ENCODE data around the gene IZUMO1. TPM values are rescaled to one million over a fixed set of nuclear protein-coding genes. Genes with fewer than 3 reads are reported as not detected.

Gene IZUMO1
- total RNA-seq, 1 experiment from 2014 or later = 10.3 TPM

GRCh38 chr19:48731452-48731851, 15.3 kb downstream of the IZUMO1 start:
- Histone ChIP-seq H3K4me3 (ENCODE audit: low read depth, low read length) (no peak overlapping the region), H3K36me3 (ENCODE audit: control insufficient read depth, insufficient read depth, low read length) (no peaks in the 10 kb centered on the region), H3K9me3 (no peaks in the 10 kb centered on the region), H3K27me3 (replicated peaks; ENCODE audit: control insufficient read depth, insufficient read depth, low read length) (no peaks in the 10 kb centered on the region), H3K4me1 (no peaks in the 10 kb centered on the region)
- no peak for TF ChIP-seq CTCF (IDR thresholded peaks at IDR 0.05; ENCODE audit: insufficient read depth in 1 of 2, low read depth in 1 of 2, low read length in 1 of 2, severe bottlenecking in 1 of 2, unreplicated experiment in 1 of 2)
- H3K27ac Mint-ChIP-seq (ENCODE audit: unreplicated experiment) = no peak overlapping the region
- H3K27me3 Mint-ChIP-seq (ENCODE audit: insufficient read depth, unreplicated experiment) = no peaks in the 10 kb centered on the region
- H3K4me1 Mint-ChIP-seq (ENCODE audit: low read depth, unreplicated experiment) = peaks cover 11% of the 10 kb centered on the region
- no peak for DNase-seq
- ChIA-PET POLR2A (interaction anchor here (1.1 kb wide), 1 partner anchor 17 kb away, joined by 4 read pairs; no protein-coding TSS in a partner anchor), CTCF (no interaction called here)
- intact Hi-C loops (cut with micrococcal nuclease; ENCODE audit: unreplicated experiment) = no loop called here
- no peaks in the 10 kb centered on the region for H3K9me3 Mint-ChIP-seq (ENCODE audit: unreplicated experiment)
- no TSS peak for BruUV-seq (replicated peaks)
- peaks cover 14% of the 10 kb centered on the region for H3K36me3 Mint-ChIP-seq (ENCODE audit: insufficient read depth, unreplicated experiment)
- no peak overlapping the region for H3K4me3 Mint-ChIP-seq (ENCODE audit: unreplicated experiment)

GRCh38 chr19:48728911-48729664, 17.6 kb downstream of the IZUMO1 start:
- H3K27ac Mint-ChIP-seq (ENCODE audit: unreplicated experiment) = no peak overlapping the region
- no peak overlapping the region for H3K4me3 ChIP-seq (ENCODE audit: low read depth, low read length)
- no peaks in the 10 kb centered on the region for H3K27me3 ChIP-seq (replicated peaks; ENCODE audit: control insufficient read depth, insufficient read depth, low read length)
- H3K36me3 Mint-ChIP-seq (ENCODE audit: insufficient read depth, unreplicated experiment) = peaks cover 11% of the 10 kb centered on the region
- no peaks in the 10 kb centered on the region for H3K36me3 ChIP-seq (ENCODE audit: control insufficient read depth, insufficient read depth, low read length)
- H3K9me3 Mint-ChIP-seq (ENCODE audit: unreplicated experiment) = no peaks in the 10 kb centered on the region
- no peak overlapping the region for H3K4me3 Mint-ChIP-seq (ENCODE audit: unreplicated experiment)
- H3K4me1 Mint-ChIP-seq (ENCODE audit: low read depth, unreplicated experiment) = peaks cover 7% of the 10 kb centered on the region
- no peak for DNase-seq
- BruUV-seq (replicated peaks) = no TSS peak
- CTCF ChIA-PET = no interaction called here
- no peaks in the 10 kb centered on the region for H3K9me3 ChIP-seq
- H3K27me3 Mint-ChIP-seq (ENCODE audit: insufficient read depth, unreplicated experiment) = no peaks in the 10 kb centered on the region
- intact Hi-C loops (cut with micrococcal nuclease; ENCODE audit: unreplicated experiment) = no loop called here
- POLR2A ChIA-PET = no interaction called here
- no peaks in the 10 kb centered on the region for H3K4me1 ChIP-seq
- TF ChIP-seq CTCF (IDR thresholded peaks at IDR 0.05; ENCODE audit: insufficient read depth in 1 of 2, low read depth in 1 of 2, low read length in 1 of 2, severe bottlenecking in 1 of 2, unreplicated experiment in 1 of 2) = no peak

- POLR2A ChIA-PET = no interaction called here
These were observed 20.2 kb downstream of the IZUMO1 start for GRCh38 chr19:48726556-48726955.

More at GRCh38 chr19:48726556-48726955, 20.2 kb downstream of the IZUMO1 start:
- intact Hi-C loops (cut with micrococcal nuclease; ENCODE audit: unreplicated experiment) = no loop called here
- H3K36me3 ChIP-seq (ENCODE audit: control insufficient read depth, insufficient read depth, low read length) = no peaks in the 10 kb centered on the region
- no TSS peak for BruUV-seq (replicated peaks)
- CTCF ChIA-PET = no interaction called here
- H3K4me1 Mint-ChIP-seq (ENCODE audit: low read depth, unreplicated experiment) = peaks cover 7% of the 10 kb centered on the region
- H3K27ac Mint-ChIP-seq (ENCODE audit: unreplicated experiment) = no peak overlapping the region
- peaks cover 12% of the 10 kb centered on the region for H3K36me3 Mint-ChIP-seq (ENCODE audit: insufficient read depth, unreplicated experiment)
- TF ChIP-seq CTCF (IDR thresholded peaks at IDR 0.05; ENCODE audit: insufficient read depth in 1 of 2, low read depth in 1 of 2, low read length in 1 of 2, severe bottlenecking in 1 of 2, unreplicated experiment in 1 of 2) = no peak
- DNase-seq = no peak
- H3K4me3 ChIP-seq (ENCODE audit: low read depth, low read length) = no peak overlapping the region
- H3K4me3 Mint-ChIP-seq (ENCODE audit: unreplicated experiment) = no peak overlapping the region
- no peaks in the 10 kb centered on the region for H3K9me3 Mint-ChIP-seq (ENCODE audit: unreplicated experiment)
- no peaks in the 10 kb centered on the region for H3K4me1 ChIP-seq
- H3K27me3 Mint-ChIP-seq (ENCODE audit: insufficient read depth, unreplicated experiment) = no peaks in the 10 kb centered on the region
- H3K9me3 ChIP-seq = no peaks in the 10 kb centered on the region
- no peaks in the 10 kb centered on the region for H3K27me3 ChIP-seq (replicated peaks; ENCODE audit: control insufficient read depth, insufficient read depth, low read length)

Measured in Caco-2 (cell line).